Measurements from ENCODE around the gene ZNF440.

DNA sequence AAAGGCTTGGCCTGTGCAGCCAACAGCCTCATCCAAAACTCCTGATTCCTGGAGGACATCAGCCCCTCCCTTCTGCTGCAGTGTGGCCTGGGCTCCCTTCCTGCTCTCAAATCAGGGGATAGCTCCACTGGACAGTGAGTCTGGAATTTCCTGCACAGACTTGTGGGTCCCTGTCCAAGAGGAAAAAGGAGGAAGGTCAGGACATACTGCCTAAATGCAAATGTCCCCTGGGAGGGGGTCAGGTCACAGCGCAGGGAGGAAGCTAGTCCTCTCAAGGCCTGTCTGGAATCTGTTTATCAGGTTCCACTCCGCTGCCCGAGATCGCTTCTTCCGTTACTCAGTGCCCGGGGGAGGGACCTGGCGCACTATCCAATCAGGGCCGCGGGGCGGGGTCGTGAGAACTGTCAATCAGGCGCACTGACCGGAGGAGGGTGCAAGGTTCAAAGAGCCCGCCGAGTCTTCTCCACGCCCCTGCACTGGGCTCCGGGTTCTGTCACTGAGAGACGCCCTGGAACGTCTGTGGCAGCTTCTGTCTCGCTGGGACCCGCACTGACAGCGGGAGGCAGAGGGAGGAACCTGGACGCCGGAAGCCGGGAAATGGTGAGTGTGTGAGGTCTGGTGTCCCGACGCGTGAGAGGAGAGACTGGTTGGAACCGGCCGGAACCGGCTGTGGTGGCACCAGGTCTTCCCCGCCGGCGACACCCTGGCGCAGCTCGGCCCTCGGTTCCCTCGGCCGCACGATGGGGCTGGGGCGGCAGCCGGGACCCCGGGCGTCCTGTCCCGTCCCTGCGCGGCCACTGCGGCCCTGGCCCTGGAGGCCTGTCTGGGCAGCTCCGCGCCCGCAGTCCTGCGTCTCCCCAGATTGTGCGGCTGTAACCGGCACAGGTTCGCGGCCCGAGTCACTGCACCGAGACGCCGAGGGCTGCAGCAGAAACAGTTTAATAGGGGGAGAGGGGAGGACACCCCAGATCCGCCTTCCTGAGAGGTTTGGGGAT is 47.2 kb upstream of the ZNF440 start, which contains the start of gene ZNF441:
- TF ChIP-seq, protein P1, sequence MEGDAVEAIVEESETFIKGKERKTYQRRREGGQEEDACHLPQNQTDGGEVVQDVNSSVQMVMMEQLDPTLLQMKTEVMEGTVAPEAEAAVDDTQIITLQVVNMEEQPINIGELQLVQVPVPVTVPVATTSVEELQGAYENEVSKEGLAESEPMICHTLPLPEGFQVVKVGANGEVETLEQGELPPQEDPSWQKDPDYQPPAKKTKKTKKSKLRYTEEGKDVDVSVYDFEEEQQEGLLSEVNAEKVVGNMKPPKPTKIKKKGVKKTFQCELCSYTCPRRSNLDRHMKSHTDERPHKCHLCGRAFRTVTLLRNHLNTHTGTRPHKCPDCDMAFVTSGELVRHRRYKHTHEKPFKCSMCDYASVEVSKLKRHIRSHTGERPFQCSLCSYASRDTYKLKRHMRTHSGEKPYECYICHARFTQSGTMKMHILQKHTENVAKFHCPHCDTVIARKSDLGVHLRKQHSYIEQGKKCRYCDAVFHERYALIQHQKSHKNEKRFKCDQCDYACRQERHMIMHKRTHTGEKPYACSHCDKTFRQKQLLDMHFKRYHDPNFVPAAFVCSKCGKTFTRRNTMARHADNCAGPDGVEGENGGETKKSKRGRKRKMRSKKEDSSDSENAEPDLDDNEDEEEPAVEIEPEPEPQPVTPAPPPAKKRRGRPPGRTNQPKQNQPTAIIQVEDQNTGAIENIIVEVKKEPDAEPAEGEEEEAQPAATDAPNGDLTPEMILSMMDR (IDR thresholded peaks at IDR 0.05) = peak in 2 of 5 experiments; percentile 31 to 34
- peak; percentile 38 to 86 for TF ChIP-seq POLR2A (IDR thresholded peaks at IDR 0.05)

All from tibial nerve (tissue), 3 donors.